ENCODE measurements around the gene ALDH1B1. TPM values are rescaled to one million over a fixed set of nuclear protein-coding genes. Genes with fewer than 3 reads are reported as not detected.

The ALDH1B1 gene
- total RNA-seq, 1 experiment from 2014 or later, result 46.6 TPM

DNA sequence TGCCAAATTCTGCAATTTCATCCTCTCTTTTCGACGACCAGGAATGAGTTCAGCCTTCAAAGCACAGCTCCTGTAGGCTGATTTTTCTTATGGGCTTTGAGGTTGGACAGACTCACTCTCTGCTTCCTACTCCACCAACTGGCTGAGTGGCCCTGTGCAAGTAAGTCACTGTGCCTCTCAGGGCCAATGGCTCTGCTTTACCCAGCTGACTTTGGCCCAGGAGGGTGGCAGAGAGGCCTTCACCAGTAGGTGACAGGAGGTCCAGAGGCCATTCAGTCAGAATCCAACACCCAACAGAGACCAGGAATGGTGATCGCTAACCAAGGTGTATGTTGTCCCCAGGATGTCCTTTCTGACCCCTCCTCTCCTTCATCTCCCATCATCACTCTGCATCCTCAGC is 49.5 kb upstream of the ALDH1B1 start:
- no peak overlapping the region for H3K27ac ChIP-seq (ENCODE audit: low read depth, low read length)
- ChIA-PET CTCF (no interaction called here), POLR2A (no interaction called here), RAD21 (ENCODE audit: low non-redundant PET in 1 of 2, low total read pairs in 2 of 2, uncharacterized antibody in 2 of 2, unreplicated experiment in 2 of 2) (no interaction called here)
- no peaks in the 10 kb centered on the region for H4K20me1 ChIP-seq (ENCODE audit: insufficient read depth)
- no peaks in the 10 kb centered on the region for H3K36me3 ChIP-seq (ENCODE audit: control insufficient read depth in 1 of 2, insufficient read depth in 2 of 2, low read length in 2 of 2)
- no peaks in the 10 kb centered on the region for H3K27me3 ChIP-seq (ENCODE audit: insufficient read depth, low read length)
- no peaks in the 10 kb centered on the region for H3K79me2 ChIP-seq (ENCODE audit: insufficient read depth, low read length)
- no peaks in the 10 kb centered on the region for H3K9me2 ChIP-seq (ENCODE audit: insufficient read depth)
- DNase-seq (ENCODE audit: low read depth, low spot score) (no peak), ATAC-seq (no peak)
- H3K4me1 ChIP-seq (ENCODE audit: control insufficient read depth in 1 of 2, insufficient read depth in 2 of 2, low read length in 2 of 2), result peaks cover 0 to 8% of the 10 kb centered on the region in 2 experiments; a peak in 2 of 4 replicates
- no peak overlapping the region for H2AFZ ChIP-seq (ENCODE audit: low read depth, low read length, poor library complexity, severe bottlenecking)
- TF ChIP-seq ATF3 (IDR thresholded peaks at IDR 0.05), result no peak
- no peak for TF ChIP-seq ZNF274 (IDR thresholded peaks at IDR 0.05; ENCODE audit: low read depth, low read length)
- no peak for TF ChIP-seq SP1 (IDR thresholded peaks at IDR 0.05; ENCODE audit: low read depth)
- TF ChIP-seq CEBPB (IDR thresholded peaks at IDR 0.05; ENCODE audit: low read depth), result no peak
- TF ChIP-seq POLR2AphosphoS5 (IDR thresholded peaks at IDR 0.05; ENCODE audit: low read depth, low read length), result no peak
- TF ChIP-seq ZBTB33 (IDR thresholded peaks at IDR 0.05; ENCODE audit: extremely low read depth, insufficient replicate concordance, low read length), result no peak
- TF ChIP-seq FOSL1 (IDR thresholded peaks at IDR 0.05; ENCODE audit: low read depth), result no peak
- TF ChIP-seq RAD21 (IDR thresholded peaks at IDR 0.05; ENCODE audit: low read depth), result no peak
- TF ChIP-seq CTCF (IDR thresholded peaks at IDR 0.05 in 2 of 3, conservative IDR thresholded peaks at IDR 0.05 in 1 of 3; ENCODE audit: borderline replicate concordance in 1 of 3, insufficient read depth in 1 of 3, low read depth in 2 of 3, low read length in 2 of 3), result no peak
- H3K9ac ChIP-seq (ENCODE audit: low read length), result no peak overlapping the region
- H3K4me3 ChIP-seq (replicated peaks in 1 of 2; ENCODE audit: low read depth in 1 of 2, low read length in 2 of 2), result no peak overlapping the region
- H3K4me2 ChIP-seq (ENCODE audit: low read length), result no peak overlapping the region
- no TSS peak for BruUV-seq (replicated peaks)
- H3K9me3 ChIP-seq (ENCODE audit: control insufficient read depth in 1 of 2, insufficient read depth in 1 of 2, low read depth in 1 of 2, low read length in 2 of 2), result no peaks in the 10 kb centered on the region
- intact Hi-C loops (cut with micrococcal nuclease), result no loop called here

Data from HCT116 (cell line).